GM06990 (cell line): ENCODE data around the gene CHN2.

ENCODE experiments used
- DNase-seq: peaks from one replicate; pipeline ENCODE4 v3.0.0-alpha.2; 2011; ENCODE audit not compliant: insufficient read length; ENCODE audit errors: extremely low read depth
- H3K27me3 ChIP-seq: replicated peaks from 2 replicates; pipeline ENCODE4 v1.6.0; 2011; ENCODE audit warnings: low read length; ENCODE audit not compliant: control insufficient read depth, insufficient read depth
- H3K36me3 ChIP-seq: 2 replicates; pipeline ENCODE4 v1.5.1; 2011; ENCODE audit warnings: low read length; ENCODE audit not compliant: control insufficient read depth, insufficient read depth
- H3K4me3 ChIP-seq: replicated peaks from 2 replicates; pipeline ENCODE4 v1.5.1; 2011; ENCODE audit warnings: low read depth, mild to moderate bottlenecking, control low read depth, low read length
- CTCF ChIP-seq: IDR thresholded peaks from 2 replicates; pipeline ENCODE4 v1.5.1; 2011; ENCODE audit warnings: low read length, control low read depth, mild to moderate bottlenecking, inconsistent platforms; ENCODE audit not compliant: insufficient read depth, poor library complexity, severe bottlenecking

Gene CHN2

GRCh38 chr7:29354340-29354739 is 159.8 kb downstream of the CHN2 start:
- TF ChIP-seq CTCF: no peak
- Histone ChIP-seq H3K36me3 (no peaks in the 10 kb centered on the region), H3K27me3 (no peaks in the 10 kb centered on the region; the same call in 1 of the 2 replicates), H3K4me3 (no peak overlapping the region)
- no peak for DNase-seq

DNA sequence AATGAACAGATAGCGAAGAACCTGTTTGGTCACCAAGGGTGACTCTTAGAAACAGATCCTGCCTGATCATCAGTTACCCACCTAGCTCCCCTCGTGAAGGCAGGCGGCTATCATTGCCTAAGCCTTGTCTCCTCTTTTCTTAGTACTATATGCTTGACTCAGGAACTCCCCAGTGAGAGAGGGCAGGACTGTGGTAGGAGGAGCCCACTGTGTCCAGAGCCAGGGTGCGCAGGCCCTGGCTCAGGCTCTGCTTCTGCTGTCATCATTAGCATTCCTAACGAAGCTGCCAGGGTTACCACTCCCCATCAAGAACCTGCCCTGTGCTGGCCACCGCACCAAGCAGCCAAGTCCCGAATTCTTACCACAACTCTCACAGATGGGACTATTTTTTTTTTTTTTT is 160.8 kb downstream of the CHN2 start:
- H3K4me3 ChIP-seq: no peak overlapping the region
- no peak for TF ChIP-seq CTCF
- H3K36me3 ChIP-seq: no peaks in the 10 kb centered on the region
- DNase-seq: no peak
- no peaks in the 10 kb centered on the region; the same call in 1 of the 2 replicates for H3K27me3 ChIP-seq

GRCh38 chr7:29356631-29357030 is 162.1 kb downstream of the CHN2 start:
- no peaks in the 10 kb centered on the region for H3K27me3 ChIP-seq
- DNase-seq: no peak

DNA sequence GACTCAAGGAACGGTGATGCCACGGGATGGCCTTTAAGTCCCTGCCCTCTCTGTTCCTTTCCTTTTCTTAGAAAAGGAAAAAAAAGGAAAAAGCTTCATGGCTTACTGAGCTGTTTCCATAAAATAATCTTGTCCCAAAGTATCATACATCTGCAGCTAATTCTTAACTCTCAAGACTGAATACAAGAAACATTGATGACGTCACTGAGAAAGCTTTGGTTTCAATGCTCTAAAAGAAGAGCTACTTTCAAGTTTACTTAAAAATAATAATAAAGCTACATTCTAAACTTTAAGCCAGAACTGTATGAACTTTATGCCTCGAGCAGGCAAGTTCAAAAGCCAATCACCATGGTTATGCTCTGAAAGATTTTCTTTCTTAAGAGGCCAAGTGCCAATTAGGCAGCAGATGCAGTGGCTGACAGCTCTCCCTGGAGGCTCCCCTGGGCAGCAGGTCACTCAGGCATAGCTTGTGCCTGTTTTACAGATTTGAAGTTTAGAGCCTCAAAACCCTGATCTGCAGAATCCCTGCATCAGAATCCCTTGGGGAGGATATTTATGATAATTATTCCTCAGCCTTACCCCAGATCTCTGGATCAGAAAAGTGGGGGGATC is 165.0 kb downstream of the CHN2 start:
- no peak overlapping the region for H3K4me3 ChIP-seq
- no peaks in the 10 kb centered on the region for H3K36me3 ChIP-seq
- TF ChIP-seq CTCF: no peak
- no peaks in the 10 kb centered on the region for H3K27me3 ChIP-seq
- DNase-seq: no peak

More at GRCh38 chr7:29356631-29357030, 162.1 kb downstream of the CHN2 start:
- Histone ChIP-seq H3K36me3 (no peaks in the 10 kb centered on the region), H3K4me3 (no peak overlapping the region)
- TF ChIP-seq CTCF: no peak

- DNase-seq: no peak
- Histone ChIP-seq H3K36me3 (no peaks in the 10 kb centered on the region), H3K27me3 (no peaks in the 10 kb centered on the region; the same call in 1 of the 2 replicates), H3K4me3 (no peak overlapping the region)
- no peak for TF ChIP-seq CTCF
Measured at GRCh38 chr7:29360633-29361625, 166.4 kb downstream of the CHN2 start.
